Stimulated activated CD8-positive, alpha-beta memory T cell treated with anti-CD3 and anti-CD28 coated beads, Interleukin-12 subunit alpha, Interleukin-12 subunit beta, amount 100 ng/mL, for 4 hours (primary cell): ENCODE results near the gene KCNA5.

Experiments
- DNase-seq: peaks from one replicate; pipeline ENCODE4 v3.0.0-alpha.2; 2020; ENCODE audit warnings: low read depth

The KCNA5 gene

DNA sequence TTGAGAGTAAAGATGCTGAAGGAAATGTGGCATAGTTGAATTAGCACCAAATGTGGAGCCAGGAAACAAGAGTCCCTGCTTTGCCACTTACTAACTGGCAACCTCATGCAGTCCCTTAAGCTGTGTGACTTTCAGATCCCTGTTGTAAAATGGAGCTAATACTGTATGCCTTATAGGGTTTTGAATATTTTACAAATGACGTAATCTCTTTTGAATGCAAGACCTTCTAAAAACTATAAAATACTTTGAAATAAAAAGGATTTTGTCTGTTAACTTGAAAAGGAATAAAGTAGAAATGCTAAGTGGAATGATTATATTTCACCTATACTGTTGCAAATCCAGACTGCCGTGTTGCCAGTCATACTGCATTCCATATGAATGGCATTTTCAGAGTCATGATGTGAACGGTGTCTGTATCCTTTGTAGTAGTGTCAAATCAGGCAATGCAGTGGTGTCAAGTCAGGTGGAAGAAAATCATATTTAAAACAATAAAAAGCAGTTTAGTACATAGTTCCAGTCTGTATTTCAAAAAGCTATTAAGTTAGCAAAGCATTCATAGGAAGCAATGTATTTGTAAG lies 21.3 kb downstream of the KCNA5 start:
- DNase-seq: no peak

DNA sequence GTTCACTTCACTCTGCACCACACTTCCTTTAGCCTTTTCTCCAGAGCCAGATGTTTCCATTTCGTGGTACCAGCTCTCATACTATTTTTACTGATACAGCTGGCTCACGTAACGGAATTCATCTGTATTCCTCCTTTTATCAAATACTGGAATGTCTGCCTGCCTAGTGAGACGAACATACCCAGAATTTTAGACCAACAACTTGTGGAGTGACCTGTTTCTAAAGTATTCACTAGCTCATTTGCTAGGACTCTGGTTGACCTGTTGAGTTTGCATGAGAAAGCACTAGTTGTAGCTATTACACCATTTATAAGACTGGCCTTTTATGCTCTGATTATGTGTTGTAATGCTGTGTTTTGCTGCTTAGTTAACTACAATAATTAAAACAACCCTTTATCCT lies 22.6 kb downstream of the KCNA5 start:
- DNase-seq: no peak

DNA sequence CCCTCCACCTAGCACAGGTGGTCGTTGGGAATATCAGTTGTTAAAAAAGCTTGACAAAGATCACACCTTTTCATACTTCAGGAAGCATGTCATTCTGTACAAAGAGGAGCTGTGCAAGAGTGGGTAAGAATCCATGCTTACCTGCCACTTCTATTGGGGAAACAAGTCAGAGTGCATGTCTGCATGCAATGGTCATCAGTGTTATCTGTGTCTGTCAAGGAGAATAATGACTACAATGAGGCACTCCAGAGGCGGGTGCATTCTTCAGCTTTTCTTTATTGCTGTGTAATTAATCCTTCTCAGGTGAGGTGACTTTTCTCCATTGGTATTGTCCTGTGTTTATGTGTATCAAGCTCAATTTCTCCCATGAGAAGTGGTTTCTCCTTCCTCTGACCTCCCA lies 24.4 kb downstream of the KCNA5 start:
- no peak for DNase-seq

DNA sequence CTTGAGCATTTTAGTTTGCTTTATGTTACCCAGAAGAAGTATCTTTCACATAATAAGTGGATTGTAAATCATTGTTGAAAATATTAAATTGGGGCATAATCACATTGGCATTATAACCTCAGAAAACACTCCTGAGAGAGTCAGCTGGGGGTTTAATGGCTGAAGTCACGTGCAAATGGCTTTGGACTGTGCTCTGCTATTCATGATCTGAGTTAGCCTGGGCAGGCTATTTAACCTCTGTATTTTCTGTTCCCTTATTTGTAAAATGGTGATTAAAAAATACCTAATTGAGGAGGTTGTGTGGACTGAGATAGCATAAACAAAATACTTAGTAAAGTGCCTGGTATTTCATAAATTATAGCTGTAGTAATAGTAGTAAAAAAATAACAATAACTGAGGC lies 24.9 kb downstream of the KCNA5 start:
- DNase-seq: no peak

DNA sequence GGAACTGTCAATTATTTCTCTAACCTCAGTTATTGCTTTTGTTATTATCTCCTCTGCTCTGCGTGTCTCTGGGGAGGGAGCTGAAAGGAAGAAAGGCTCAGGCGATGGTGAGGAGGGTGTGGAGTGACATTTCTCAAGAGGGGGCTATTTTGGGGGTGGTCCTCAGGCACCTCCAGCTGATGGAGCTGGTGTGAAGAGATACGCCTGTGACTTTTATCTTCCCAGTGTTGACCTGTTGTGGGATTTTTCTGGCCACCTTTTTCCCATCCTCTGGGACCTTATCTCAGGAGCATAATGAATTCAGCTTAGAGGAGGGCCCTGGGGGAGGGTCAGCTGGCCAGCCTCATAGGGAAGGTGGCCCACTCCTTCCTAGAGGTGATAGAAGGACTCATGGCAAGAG lies 26.4 kb downstream of the KCNA5 start:
- DNase-seq: no peak

DNA sequence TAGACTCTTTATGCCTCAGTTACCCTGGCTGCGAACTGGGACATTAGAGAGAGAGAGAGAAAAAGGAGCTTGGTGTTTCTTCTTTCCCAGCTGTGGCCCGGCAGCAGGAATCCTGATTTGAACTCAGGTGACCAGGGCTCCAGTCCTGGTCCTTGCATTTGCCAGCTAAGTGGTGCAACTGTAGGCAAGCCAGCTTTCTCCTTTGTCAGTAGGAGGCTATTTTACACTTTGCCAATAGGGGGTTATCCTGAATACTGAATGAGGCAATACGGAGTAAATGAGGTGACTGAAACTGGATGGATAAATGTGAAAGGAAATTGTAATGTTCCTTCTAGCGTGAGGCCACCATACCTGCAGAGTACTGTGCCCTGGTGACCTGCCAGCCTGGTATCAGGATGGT lies 27.8 kb downstream of the KCNA5 start:
- DNase-seq: no peak

DNA sequence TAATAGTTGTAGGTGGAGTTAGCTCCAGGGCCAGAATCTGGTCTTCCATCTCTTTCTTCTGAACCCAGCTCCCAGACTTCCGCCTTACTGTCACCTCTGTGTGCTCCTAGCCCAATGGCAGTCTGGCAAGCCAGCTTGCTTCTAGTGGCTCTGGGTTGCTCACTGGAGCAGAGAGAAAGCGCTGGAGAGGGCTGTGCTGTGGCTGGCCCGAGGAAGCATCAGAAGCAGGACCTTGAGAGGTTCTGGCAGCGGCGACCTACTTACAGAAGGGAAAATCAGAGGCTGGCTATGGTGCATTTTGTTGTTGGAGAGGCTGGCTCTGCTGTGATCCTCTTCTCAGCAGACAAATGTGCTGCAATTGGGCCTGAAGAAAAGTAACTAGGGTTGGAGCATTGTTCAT lies 28.6 kb downstream of the KCNA5 start:
- DNase-seq: no peak

DNA sequence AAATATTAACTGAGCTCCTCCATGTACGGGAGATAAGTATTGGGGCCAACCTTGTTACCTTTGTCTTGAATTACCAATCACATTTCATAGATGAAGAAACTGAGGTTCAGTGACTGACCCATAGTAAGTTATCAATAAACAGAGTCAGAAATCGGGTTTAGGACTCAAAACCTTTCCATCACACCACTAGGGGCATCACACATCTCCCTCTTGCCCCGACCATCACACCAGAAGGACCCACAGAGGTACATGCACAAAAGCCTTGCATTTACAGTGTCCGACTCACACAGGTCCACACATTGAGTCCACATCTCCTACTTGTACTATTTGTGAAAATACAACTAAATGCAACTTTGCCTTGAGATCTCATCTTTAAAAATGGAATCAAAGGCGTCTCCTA lies 29.4 kb downstream of the KCNA5 start:
- no peak for DNase-seq

DNA sequence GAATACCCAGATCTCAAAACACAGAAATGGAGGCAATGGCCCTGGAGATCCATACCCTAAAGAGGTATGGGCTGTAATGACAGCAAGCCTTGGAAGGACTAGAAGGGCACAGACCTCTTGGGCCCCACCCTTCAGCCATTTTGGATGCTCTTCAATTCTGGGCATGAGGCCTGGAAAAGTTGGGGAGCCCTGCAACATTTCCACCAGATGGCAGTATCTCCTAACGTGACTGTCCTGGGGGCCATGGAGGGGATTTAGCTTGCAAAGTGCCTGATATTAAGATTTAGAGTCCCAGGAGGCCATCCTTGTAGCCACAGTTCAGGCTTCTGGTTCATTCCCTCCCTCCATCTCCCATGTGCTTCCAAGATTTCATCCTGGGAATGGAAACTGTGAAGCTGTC lies 30.2 kb downstream of the KCNA5 start:
- no peak for DNase-seq

DNA sequence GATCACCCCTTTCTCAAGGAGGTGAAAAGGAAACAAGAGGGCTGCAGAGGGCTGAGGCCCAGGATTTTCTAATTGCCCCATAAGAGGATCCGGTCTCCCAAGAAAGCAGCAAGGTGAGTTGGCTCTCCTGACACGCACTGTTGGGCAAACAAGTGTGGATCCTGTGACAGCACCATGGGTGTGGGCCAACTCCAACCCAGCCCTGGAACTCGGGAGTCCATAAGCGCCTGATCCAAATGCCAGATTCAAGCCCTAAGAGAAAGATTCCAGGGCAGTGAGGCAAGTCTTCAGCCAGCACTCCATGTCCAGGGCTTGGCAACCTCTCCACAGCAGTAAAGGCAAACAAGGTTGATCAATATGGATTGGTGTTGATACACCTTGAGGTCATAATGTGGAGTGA lies 33.1 kb downstream of the KCNA5 start:
- DNase-seq: no peak

DNA sequence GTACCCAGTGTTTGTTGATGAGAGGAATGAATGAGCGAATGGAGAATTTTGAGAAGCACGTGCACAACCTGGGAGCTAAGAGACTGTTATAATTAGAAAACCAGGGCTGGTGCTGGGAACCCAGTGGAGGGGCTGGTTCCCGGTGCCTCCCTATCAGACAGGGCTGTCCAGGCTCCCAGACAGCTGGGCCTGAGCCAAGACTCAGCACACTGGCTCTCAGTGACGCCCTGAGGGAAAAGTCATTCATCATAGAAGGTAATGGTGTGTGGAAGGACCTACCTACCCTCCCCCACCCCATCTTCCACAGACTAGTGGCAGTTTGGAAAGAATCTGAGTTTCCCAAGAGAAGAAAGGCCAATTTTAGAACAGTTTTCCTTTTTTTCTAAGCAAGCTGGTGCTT lies 34.7 kb downstream of the KCNA5 start:
- no peak for DNase-seq

DNA sequence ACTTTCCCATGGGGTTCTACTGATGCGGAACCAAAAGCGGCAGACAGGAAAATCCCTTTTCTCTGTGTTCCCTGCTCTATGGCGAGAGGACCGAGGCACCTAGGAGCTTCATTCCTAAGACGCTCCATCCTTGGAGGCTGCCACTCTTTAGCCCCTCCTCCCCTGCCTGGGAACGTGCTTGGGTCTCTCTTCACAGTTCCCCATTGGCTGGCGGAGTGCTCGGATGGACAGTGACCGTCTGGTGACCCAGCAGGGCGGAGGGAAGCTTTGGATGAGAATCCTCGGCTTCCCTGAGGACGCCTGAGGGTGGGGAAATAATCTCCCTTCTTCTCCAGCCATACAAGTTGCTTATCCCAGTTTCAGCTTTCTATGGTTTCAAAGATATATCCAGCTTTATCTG lies 37.3 kb downstream of the KCNA5 start:
- DNase-seq: no peak

DNA sequence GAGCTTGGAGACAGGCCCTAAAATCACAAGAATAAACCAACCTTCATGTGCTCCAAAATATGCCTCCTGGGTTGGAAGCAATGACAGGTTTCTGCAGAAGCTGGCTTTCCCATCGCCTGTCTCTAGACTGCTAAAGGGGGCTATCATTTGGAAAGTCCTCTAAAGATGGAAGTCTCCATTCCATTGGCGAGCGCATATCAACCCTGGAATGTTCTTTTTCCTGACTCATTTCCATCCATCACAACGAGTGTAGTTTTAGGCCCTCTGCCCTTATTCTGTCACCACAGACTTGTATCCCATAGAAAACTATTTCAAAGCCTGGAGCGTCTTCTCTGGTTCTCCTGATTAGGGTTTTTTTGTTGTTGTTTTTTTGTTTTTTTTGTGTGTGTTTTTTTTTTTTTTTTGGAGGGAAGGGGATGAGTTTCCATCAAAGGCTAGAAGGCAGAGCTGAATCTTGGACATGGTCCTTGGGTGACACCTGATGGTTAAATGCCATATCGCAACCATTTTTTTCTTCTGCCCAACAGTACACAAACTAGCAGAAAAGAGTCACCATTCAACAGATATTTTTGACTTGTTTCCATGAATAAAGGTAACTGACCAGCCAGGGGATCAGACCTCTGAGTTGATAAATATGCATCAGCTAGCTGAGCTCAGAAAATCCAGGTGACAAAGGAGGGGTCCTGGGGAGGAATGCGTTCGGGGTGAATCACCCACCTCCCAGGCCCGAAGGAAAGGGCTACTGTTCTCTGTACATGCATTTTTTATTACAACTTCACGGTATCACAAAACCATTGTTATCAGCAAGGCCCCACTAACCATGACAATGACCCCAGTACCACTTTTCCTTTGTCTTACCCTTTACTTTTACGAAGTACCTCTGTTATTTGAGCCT lies 40.5 kb downstream of the KCNA5 start:
- DNase-seq: no peak

DNA sequence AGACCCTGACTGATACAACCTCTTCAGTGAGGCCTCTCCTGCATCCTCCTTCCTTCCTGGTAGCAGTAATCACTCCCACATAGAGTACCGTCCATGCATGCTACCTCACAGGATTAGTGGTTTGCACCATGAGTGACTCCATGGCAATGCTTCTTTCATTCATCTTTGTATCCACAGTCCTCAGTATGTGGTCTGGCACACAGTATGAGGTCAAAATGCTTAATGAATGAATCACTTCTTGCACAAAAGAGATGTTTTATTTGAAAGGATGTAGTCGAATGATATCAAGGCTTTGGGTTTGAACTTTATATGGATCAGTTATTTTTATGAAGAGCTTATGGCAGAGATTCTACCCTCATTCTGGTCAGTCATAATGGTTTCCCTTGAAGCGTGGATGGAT lies 42.2 kb downstream of the KCNA5 start:
- DNase-seq: no peak

DNA sequence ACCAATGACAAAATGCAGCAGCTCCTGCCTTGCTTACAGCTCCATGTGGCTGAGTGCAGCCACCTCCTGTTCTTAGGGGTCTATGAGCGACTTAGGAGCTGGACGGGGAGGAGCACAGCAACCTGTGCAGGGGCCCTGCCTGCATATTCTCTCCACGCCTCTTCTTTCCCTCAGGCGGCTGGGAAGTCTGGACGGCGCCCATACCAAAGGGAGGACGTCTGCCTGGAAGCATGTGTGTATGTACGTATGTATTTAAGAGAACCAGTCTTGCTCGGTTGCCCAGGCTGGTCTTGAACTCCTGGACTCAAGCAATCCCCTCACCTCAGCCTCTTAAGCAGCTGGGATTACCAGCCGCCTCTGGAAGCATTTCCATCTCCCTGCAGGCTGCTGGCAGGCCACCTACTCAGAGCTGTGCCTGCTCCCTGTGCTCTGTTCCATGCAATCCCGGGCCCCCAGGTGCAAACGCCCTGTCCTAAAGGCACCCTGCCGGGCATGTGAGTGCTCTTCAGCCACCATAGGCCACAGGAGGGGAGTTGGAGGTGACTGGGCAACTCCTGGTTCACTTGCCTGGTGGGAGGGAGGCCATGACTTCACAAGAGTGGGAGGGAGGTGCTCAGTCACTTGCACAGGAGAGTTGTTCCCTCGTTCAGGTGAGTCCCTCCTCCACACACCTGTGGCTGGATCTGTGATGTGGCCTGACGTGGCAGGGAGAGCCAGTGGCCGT lies 44.3 kb downstream of the KCNA5 start:
- no peak for DNase-seq

DNA sequence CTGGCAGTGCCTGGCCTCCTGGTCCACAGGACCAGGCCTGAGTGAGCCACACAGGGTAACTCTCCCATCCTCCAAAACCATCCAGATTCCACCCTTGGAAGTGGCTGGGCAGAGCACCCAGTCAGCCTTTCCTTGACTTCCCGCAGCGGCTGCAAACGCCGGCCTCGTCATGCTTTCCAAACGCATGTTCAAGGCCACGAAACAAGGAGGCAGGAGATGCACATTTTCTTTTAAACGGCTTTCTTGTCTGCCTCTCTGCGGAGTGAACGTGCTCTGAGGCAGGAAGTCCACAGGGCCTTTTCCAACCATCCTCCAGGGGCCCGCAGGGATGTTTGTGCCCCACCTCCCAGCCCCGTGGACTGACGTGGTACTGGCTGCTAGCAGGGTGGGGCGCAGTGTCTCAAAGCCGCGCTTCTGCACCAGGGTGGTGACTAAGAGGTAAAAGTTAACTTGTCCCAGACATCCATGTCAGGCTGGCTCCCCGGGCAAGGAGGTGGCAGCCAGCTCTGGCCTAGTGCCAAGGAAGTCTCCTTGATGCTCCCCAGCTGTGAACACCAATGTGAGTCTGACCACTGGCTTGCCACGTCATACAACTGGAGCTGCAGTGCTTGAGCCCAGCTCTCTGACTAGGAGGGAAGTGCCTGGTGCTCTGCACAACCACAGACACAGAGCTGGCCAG lies 45.0 kb downstream of the KCNA5 start:
- no peak for DNase-seq

DNA sequence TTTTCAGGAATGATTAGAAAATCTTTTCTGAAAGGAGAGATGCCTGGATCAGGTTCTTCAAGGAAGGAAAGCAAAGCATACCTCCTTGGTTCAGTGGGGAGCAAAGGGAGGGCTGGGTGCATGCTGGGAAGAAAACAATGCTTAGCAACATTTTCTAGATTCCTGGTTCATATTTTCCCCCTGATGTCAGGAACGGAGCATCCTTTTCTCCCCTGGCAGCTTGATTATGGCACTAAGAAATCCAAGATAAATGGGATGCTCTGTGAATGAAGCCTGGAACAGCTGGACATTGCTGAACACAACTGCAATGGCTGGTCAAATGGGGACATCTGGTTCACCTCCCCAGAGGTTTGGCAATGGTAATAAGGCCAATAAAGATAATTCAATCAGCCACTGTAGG lies 50.9 kb downstream of the KCNA5 start:
- no peak for DNase-seq

DNA sequence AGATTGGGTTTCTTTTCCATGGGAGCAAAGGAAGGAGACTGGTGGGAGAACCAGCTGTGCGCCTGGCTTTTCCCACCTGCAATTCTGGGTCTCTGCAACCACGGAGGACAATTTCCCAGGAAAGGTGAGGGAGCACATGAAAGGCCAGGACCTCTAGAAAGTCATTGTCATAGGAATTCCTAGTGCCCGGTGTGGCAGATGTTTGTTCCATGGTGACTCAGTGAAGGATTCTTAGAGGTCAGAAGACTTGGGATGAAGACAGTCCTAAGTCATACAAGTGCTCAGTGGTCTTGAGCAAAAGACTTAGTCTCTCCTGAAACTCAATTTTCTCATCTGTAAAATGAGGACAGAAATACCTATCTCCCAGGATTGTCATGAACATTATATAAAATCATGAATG lies 51.3 kb downstream of the KCNA5 start:
- no peak for DNase-seq
